NCI-H460 (cell line): Measurements from ENCODE around the gene IGFBP7. TPM values are rescaled to one million over a fixed set of nuclear protein-coding genes. Genes with fewer than 3 reads are reported as not detected.

ENCODE experiments used
- DNase-seq: peaks from one replicate; pipeline ENCODE4 v3.0.0-alpha.2; 2016; ENCODE audit warnings: low read depth; ENCODE audit errors: extremely low read depth
- total RNA-seq: library from RNA; depleted of rRNA; stranded (reverse); fragments of >200 nt; shearing (Covaris generic); gene quantifications from 2 replicates; pipeline ENCODE4 v1.2.3, GENCODE V29; 2014

IGFBP7 gene
- total RNA-seq, 1 experiment from 2014 or later, result 4.3 TPM

DNA sequence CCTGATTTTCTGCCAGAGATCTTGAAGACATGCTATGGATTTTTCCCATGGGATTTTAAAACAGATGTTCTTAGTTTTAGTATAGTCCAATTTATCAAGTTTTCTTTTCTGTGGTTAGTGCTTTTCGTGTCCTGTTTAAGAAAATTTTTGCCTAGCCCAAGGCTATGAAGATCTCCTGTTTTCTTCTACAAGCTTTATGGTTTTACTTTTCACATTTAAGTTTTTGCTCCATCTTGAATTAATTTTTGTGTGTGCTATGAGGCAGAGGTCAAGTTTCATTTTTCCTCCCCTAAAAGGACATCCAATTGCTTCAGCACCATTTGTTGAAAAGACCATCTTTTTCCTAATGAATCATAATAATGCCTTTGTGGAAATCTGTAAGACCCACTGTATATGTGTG is 65.9 kb downstream of the IGFBP7 start:
- DNase-seq, result no peak

DNA sequence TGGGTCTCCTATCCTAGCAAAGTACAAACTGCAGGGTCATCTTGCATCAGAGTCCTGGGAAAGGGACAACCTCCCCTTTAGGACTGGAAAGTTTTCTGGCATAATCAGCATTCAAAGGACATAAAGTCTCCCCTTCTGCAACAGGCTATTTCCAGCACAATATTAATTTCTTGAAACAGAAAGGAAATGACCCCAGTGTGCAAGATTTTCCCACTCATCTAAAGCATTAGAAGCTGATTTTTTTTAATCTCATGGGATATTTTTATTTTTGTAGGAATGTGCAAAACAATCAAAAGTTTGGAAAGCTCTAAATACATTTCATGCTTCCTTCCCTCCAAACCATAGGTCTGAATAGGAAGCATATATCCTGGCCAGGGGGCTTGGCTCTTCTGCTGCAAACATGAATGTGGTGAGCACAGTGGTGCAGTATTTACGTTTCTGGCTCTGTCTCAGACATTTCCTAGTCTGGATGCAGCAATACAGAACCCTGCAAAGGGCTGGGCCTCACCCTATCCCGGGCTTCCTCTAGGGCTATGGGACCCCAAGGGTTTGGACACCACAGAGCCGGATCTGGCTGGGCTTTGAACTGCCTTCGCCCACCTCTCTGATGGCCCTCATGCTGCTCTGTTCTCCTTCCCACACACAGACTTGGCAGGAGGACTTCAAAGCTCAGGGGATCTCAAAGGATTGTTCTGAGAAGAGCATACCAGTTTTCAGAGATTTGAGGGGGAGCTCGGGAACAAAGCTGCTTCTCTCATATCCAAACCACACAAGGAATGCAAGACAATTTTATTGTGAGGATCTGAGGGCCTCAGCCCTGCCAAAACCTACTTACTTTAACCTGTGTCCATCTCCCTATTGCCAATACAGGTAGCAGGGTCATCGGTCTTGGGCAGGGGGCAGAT is 66.6 kb downstream of the IGFBP7 start:
- no peak for DNase-seq

DNA sequence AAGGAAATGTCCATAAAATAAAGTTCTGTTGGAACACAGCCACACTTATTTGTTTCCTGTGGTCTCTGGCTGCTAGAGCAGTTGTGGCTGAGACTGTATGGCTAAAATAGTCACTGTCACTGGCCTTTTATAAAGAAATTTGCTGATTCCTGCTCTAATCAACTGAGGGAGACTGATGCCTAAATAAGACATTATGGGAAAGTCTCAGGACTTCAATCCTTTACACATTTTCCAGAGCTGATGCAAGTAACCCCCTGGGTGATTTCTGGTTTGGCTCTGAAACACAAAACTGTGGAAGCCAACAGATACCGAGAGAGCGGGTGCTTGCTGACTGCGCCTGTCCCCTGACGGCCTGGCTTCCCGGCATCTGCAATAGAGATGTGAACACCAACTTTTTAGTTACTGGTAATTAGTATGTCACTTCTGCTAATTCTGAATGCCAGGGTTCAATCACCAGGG is 67.4 kb downstream of the IGFBP7 start:
- no peak for DNase-seq

- DNase-seq, result no peak
Observed at GRCh38 chr4:57041020-57041419, 69.2 kb downstream of the IGFBP7 start.

- DNase-seq, result no peak
Observed at GRCh38 chr4:57040510-57040909, 69.7 kb downstream of the IGFBP7 start.

- DNase-seq, result no peak
Observed at GRCh38 chr4:57039345-57039744, 70.8 kb downstream of the IGFBP7 start.

GRCh38 chr4:57037982-57038604 is 72.1 kb downstream of the IGFBP7 start:
- DNase-seq, result peak; percentile 46

- DNase-seq, result no peak
Observed at GRCh38 chr4:57034520-57034919, 75.7 kb downstream of the IGFBP7 start.

GRCh38 chr4:57023104-57023503 is 87.1 kb downstream of the IGFBP7 start:
- no peak for DNase-seq

- DNase-seq, result no peak
Observed at GRCh38 chr4:57020467-57021101, 89.6 kb downstream of the IGFBP7 start.

GRCh38 chr4:57018980-57019379 is 91.2 kb downstream of the IGFBP7 start:
- no peak for DNase-seq

DNA sequence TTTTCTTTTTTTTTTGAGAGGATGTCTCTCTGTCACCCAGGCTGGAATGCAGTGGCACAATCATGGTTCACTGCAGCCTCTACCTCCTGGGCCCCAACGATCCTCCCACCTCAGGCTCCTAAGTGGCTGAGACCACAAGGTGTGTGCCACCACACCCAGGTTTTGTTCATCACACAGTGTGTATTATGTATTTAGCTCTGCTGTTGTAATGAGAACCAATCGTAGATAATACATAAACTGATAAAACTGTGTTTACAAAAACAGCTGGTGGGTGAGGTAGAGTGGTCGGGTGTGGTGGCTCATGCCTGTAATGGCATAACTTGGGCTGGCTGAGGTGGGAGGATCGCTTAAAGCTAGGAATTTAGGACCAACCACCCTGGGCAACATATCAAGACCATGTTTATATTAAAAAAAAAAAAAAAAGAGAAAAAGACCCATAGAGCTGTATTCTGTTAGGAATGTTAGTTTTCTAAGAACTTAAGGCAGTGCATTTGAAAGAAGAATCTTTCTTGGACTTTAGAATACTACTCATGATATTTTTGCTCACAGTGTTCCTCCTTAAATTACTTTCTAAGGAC is 96.6 kb downstream of the IGFBP7 start:
- DNase-seq, result no peak

GRCh38 chr4:56999751-57000150 is 110.4 kb downstream of the IGFBP7 start:
- DNase-seq, result no peak

GRCh38 chr4:56995525-56995924 is 114.7 kb downstream of the IGFBP7 start:
- DNase-seq, result no peak

DNA sequence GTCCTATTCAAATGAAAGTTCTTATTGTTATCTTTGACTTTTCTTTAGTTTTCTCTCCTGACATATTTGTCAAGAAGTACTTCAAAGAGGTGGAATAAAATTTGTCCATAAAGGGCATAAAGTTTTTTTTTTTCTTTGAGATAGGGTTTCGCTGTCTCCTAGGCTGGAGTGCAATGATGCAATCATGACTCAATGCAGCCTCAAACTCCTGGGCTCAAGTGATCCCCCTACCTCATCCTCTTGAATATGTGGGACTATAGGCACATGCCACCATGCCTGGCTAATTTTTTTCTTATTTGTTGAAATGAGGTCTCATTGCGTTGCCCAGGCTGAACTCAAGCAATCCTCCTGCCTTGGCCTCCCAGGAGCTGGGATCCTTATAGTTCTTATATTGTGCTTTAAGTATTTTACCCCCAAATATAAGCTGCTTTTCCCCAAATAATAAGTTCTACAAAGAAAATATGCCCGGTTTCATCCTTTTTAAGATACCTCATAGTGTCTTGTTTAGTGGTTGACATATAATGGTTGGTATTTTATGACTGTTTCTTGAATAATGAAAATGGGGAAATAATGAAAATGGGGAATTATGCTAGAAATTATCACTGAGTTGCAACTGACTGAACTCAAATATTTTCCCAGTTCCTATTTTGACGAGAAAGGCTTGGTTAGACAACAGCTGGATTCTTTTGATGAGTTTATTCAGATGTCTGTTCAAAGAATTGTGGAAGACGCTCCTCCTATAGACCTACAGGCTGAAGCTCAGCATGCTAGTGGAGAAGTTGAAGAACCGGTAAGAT is 119.9 kb downstream of the IGFBP7 start:
- DNase-seq, result no peak

- no peak for DNase-seq
Observed at GRCh38 chr4:56986952-56987351, 123.2 kb downstream of the IGFBP7 start.

DNA sequence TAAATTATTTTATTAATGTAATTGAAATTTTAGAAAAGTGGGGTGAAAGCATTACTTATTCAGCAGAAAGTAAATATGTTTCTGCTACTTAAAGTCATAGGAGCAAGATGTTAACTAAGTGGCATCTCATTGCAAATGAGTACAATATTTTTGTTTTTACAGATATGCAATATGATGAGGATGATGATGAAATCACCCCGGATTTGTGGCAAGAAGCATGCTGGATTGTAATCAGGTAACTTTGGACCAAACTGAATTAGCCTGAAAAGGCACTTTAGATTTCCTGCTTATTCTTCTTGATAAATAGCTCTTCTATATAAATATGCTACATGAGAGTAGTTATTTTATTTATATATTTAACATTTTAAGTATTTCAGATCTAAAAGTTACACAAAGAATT is 124.0 kb downstream of the IGFBP7 start:
- no peak for DNase-seq

DNA sequence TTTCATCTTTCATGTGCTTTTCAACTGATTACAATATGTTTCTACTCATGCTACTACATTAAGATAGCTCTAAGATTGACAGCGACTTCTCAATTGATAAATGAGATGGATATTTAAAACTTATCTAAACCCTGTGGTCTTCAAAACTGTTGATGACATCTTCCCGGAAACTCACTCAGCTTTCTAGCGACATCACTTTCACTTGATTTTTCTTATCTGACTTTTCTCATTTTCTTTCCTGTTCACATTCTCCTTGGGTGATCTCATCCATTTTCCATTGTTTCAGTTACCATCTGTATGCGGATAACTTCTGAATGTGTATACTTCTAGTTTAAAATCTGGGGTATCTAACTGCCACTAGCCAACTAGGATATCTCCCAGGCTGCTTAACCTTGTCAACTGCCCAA is 128.4 kb downstream of the IGFBP7 start:
- no peak for DNase-seq
